ENCODE results near the gene TNIP3. TPM values are rescaled to one million over a fixed set of nuclear protein-coding genes. Genes with fewer than 3 reads are reported as not detected.

The TNIP3 gene
- total RNA-seq, 2 donors from 2014 or later: not detected

DNA sequence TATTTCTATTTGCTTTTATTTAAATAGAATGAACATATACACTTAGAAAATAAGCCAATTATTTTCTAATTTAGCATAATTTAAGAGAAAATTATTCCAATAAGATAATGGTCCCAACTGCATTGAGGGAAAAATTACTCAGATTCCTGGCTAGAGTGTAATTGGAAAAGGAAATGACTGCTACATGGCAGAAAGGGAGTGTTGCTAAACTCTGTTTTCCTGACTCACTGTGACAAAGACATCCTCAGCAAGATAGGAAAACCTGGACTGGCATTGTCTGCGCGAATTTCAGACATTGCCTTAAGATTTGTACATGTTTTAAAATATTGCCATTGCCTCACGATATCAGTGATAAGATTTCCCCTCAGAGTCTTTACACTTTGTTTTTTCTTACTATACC lies 8.2 kb downstream of the TNIP3 start:
- DNase-seq (no peak), ATAC-seq (no peak)
- no peak for TF ChIP-seq POLR2A (IDR thresholded peaks at IDR 0.05)
- TF ChIP-seq, protein P1, sequence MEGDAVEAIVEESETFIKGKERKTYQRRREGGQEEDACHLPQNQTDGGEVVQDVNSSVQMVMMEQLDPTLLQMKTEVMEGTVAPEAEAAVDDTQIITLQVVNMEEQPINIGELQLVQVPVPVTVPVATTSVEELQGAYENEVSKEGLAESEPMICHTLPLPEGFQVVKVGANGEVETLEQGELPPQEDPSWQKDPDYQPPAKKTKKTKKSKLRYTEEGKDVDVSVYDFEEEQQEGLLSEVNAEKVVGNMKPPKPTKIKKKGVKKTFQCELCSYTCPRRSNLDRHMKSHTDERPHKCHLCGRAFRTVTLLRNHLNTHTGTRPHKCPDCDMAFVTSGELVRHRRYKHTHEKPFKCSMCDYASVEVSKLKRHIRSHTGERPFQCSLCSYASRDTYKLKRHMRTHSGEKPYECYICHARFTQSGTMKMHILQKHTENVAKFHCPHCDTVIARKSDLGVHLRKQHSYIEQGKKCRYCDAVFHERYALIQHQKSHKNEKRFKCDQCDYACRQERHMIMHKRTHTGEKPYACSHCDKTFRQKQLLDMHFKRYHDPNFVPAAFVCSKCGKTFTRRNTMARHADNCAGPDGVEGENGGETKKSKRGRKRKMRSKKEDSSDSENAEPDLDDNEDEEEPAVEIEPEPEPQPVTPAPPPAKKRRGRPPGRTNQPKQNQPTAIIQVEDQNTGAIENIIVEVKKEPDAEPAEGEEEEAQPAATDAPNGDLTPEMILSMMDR (IDR thresholded peaks at IDR 0.05): no peak
- H3K36me3 ChIP-seq (replicated peaks in 1 of 2; ENCODE audit: insufficient read depth in 1 of 2, low read depth in 2 of 2): no peaks in the 10 kb centered on the region
- intact Hi-C loops (cut with DNase I): no loop called here
- no peaks in the 10 kb centered on the region for H3K9me3 ChIP-seq
- no peak overlapping the region for H3K27ac ChIP-seq
- 58 to 67% methylated on average over 3 of the region's 3 CpGs for WGBS, 2 donors
- H3K27me3 ChIP-seq: peaks cover 0 to 10% of the 10 kb centered on the region in 2 donors
- peaks cover 8% of the 10 kb centered on the region for H3K4me1 ChIP-seq
- no peak overlapping the region for H3K4me3 ChIP-seq

DNA sequence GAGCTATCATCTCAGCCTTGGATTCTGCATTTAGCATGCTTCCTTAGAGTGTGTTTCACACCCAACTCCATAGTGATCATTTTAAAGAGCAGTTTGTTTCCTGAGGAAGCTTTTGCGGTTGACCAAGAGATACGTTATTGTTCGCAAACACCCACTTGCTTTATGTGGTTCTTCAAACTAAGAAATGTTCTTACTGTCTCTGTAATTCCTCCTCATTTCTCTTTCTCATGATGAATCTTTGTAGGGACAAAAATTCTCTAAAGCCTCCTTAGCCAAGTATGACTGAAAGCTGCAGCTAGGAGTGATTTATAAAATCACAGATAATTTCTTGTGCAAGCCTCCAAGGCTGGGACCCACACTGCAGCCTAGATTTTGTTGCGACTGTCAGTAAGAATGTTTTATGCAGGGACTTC lies 10.0 kb downstream of the TNIP3 start:
- TF ChIP-seq, protein P1 (IDR thresholded peaks at IDR 0.05): no peak
- TF ChIP-seq POLR2A (IDR thresholded peaks at IDR 0.05): no peak
- H3K9me3 ChIP-seq: no peaks in the 10 kb centered on the region
- no peak overlapping the region for H3K4me3 ChIP-seq
- no peak overlapping the region for H3K27ac ChIP-seq
- no peak for ATAC-seq
- H3K27me3 ChIP-seq: peaks cover 0 to 10% of the 10 kb centered on the region in 2 donors
- WGBS, 2 donors: 67 to 76% methylated on average over 4 of the region's 4 CpGs
- H3K36me3 ChIP-seq (replicated peaks in 1 of 2; ENCODE audit: insufficient read depth in 1 of 2, low read depth in 2 of 2): no peaks in the 10 kb centered on the region
- no peak for DNase-seq
- peaks cover 8% of the 10 kb centered on the region for H3K4me1 ChIP-seq
- intact Hi-C loops (cut with DNase I): no loop called here

- WGBS, 2 donors: 68 to 73% methylated on average over 1 of the region's 1 CpG
- peaks cover 4% of the 10 kb centered on the region for H3K4me1 ChIP-seq
Observed at GRCh38 chr4:121151942-121152341, 12.2 kb downstream of the TNIP3 start.

DNA sequence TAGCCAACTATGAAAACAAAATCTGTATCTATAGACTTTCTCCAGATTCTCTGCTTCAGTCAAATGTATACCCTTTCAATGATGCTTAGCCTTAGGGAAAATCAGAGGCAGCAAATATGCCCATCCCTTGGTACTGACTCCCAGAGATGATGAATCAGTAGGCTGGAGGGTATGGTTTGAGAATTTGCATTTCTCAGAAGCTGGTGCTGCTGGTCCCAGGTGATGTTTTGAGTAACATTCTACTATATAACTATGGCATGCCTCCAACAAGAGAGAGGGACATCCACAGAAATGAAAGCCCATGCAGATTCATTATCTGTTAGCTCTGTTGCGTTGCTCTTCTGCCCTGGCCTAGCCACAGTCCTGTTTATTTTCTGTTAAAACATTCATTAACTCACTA lies 13.6 kb downstream of the TNIP3 start:
- Histone ChIP-seq H3K36me3 (replicated peaks in 1 of 2; ENCODE audit: insufficient read depth in 1 of 2, low read depth in 2 of 2) (no peaks in the 10 kb centered on the region), H3K9me3 (no peaks in the 10 kb centered on the region), H3K4me1 (no peaks in the 10 kb centered on the region), H3K27ac (no peak overlapping the region), H3K27me3 (no peaks in the 10 kb centered on the region), H3K4me3 (no peak overlapping the region)
- TF ChIP-seq, protein P1 (IDR thresholded peaks at IDR 0.05): no peak
- TF ChIP-seq POLR2A (IDR thresholded peaks at IDR 0.05): no peak
- ATAC-seq (no peak), DNase-seq (no peak)
- intact Hi-C loops (cut with DNase I): no loop called here
- WGBS, 2 donors: 70 to 78% methylated on average over 1 of the region's 1 CpG

More at GRCh38 chr4:121151942-121152341, 12.2 kb downstream of the TNIP3 start:
- no peak overlapping the region for H3K4me3 ChIP-seq
- ATAC-seq (no peak), DNase-seq (no peak)
- no peaks in the 10 kb centered on the region for H3K9me3 ChIP-seq
- H3K27me3 ChIP-seq: peaks cover 0 to 3% of the 10 kb centered on the region in 2 donors
- intact Hi-C loops (cut with DNase I): no loop called here
- TF ChIP-seq, protein P1 (IDR thresholded peaks at IDR 0.05): no peak
- TF ChIP-seq POLR2A (IDR thresholded peaks at IDR 0.05): no peak
- no peaks in the 10 kb centered on the region for H3K36me3 ChIP-seq (replicated peaks in 1 of 2; ENCODE audit: insufficient read depth in 1 of 2, low read depth in 2 of 2)
- no peak overlapping the region for H3K27ac ChIP-seq

DNA sequence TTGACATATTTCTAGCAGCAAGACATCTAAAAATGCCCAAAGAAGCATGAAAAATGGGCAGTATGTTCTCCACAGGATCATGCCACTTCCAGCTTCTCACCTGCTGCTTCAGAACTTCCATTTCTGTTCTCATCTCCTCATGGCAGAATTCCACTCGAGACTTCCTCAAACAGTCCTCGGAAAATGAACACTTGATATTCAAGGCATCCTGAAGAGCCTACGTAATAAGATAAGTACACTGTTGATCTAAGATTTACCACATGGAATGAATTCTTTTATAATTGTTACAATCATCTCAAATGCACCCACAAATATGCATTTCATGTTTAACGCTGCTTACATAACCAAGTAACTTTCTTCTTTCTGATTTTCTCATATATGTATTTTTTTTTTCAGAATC lies 14.1 kb downstream of the TNIP3 start:
- H3K27ac ChIP-seq: no peak overlapping the region
- WGBS, 2 donors: 73 to 82% methylated on average over 4 of the region's 4 CpGs
- no peaks in the 10 kb centered on the region for H3K4me1 ChIP-seq
- TF ChIP-seq POLR2A (IDR thresholded peaks at IDR 0.05): no peak
- ATAC-seq (no peak), DNase-seq (no peak)
- intact Hi-C loops (cut with DNase I): no loop called here
- no peaks in the 10 kb centered on the region for H3K36me3 ChIP-seq (replicated peaks in 1 of 2; ENCODE audit: insufficient read depth in 1 of 2, low read depth in 2 of 2)
- H3K27me3 ChIP-seq: no peaks in the 10 kb centered on the region
- H3K4me3 ChIP-seq: no peak overlapping the region
- no peaks in the 10 kb centered on the region for H3K9me3 ChIP-seq
